ENCODE measurements around the gene PNPLA3.

Gene PNPLA3

GRCh38 chr22:43925433-43926348 is 2.1 kb downstream of the PNPLA3 start:
- DNase-seq, result no peak

- DNase-seq, result no peak
Observed at GRCh38 chr22:43926349-43926710, 2.7 kb downstream of the PNPLA3 start.

GRCh38 chr22:43928468-43928867 is 4.9 kb downstream of the PNPLA3 start:
- no peak for DNase-seq

GRCh38 chr22:43928908-43929307 is 5.3 kb downstream of the PNPLA3 start:
- no peak for DNase-seq

GRCh38 chr22:43931771-43932170 is 8.2 kb downstream of the PNPLA3 start:
- DNase-seq, result no peak

- no peak for DNase-seq
Observed at GRCh38 chr22:43941449-43941848, 17.8 kb downstream of the PNPLA3 start.

GRCh38 chr22:43944670-43945430 is 21.2 kb downstream of the PNPLA3 start:
- no peak for DNase-seq

GRCh38 chr22:43945632-43946383 is 22.2 kb downstream of the PNPLA3 start:
- DNase-seq, result peak; percentile 37 to 46 (median 42)

- no peak for DNase-seq
Observed at GRCh38 chr22:43946384-43946667, 22.7 kb downstream of the PNPLA3 start.

GRCh38 chr22:43948836-43949406 is 25.3 kb downstream of the PNPLA3 start:
- no peak for DNase-seq

GRCh38 chr22:43951391-43951790 is 27.8 kb downstream of the PNPLA3 start:
- DNase-seq, result no peak

GRCh38 chr22:43951966-43952365 is 28.4 kb downstream of the PNPLA3 start:
- no peak for DNase-seq

- DNase-seq, result no peak
Observed at GRCh38 chr22:43953988-43954785, 30.6 kb downstream of the PNPLA3 start.

- DNase-seq, result peak; percentile 77 to 84 (median 82)
Observed at GRCh38 chr22:43955040-43955882, 31.7 kb downstream of the PNPLA3 start, which contains the start of gene SAMM50. Gene SAMM50 (plus strand): TSS chr22:43955442. CDS start chr22:43955578, 136 bp downstream.

GRCh38 chr22:43955883-43956782 is 32.5 kb downstream of the PNPLA3 start:
- DNase-seq, result no peak

GRCh38 chr22:43956805-43957463 is 33.3 kb downstream of the PNPLA3 start:
- no peak for DNase-seq

GRCh38 chr22:43957871-43958270 is 34.3 kb downstream of the PNPLA3 start:
- no peak for DNase-seq

- no peak for DNase-seq
Observed at GRCh38 chr22:43964314-43964857, 40.8 kb downstream of the PNPLA3 start.

GRCh38 chr22:43967069-43967468 is 43.5 kb downstream of the PNPLA3 start:
- DNase-seq, result no peak

Data from activated CD4-positive, CD25-positive, alpha-beta regulatory T cell (primary cell).